IPS-18c (cell line): ENCODE measurements around the gene ARMC2.

Experiments used
- H3K4me3 ChIP-seq: 2 replicates; pipeline ENCODE4 v1.7.0; 2013; ENCODE audit warnings: low read depth, mild to moderate bottlenecking, low read length, moderate library complexity; ENCODE audit not compliant: insufficient read depth
- H3K9me3 ChIP-seq: one replicate; pipeline ENCODE4 v1.6.1; 2013; ENCODE audit warnings: mild to moderate bottlenecking, low read length, moderate library complexity; ENCODE audit not compliant: control insufficient read depth, insufficient read depth

ARMC2 gene

GRCh38 chr6:108983151-108983550, 134.9 kb downstream of the ARMC2 start:
- H3K9me3 ChIP-seq, result no peaks in the 10 kb centered on the region
- no peak overlapping the region for H3K4me3 ChIP-seq

DNA sequence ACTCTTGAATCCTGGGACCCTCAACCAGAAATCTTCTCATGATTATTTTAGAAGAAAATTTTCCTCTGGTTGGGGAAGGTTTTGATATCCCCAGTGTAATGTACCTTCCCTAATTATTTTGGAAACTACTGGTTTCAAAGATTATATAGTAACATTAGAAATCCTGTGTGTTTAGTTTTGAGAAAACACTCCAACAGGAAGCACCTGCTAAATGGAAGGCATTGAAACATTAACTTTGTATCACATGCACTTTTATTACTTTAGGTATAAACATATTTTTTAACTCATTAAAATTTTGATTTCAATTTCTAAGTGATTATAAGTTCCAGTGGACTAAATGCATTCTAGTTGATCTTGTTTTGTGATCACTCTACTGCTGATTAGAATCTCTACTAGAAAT, 137.1 kb downstream of the ARMC2 start:
- Histone ChIP-seq H3K9me3 (no peaks in the 10 kb centered on the region), H3K4me3 (no peak overlapping the region)

- Histone ChIP-seq H3K4me3 (no peak overlapping the region), H3K9me3 (no peaks in the 10 kb centered on the region)
Observed at GRCh38 chr6:108987156-108987555, 138.9 kb downstream of the ARMC2 start.

- H3K9me3 ChIP-seq, result no peaks in the 10 kb centered on the region
- no peak overlapping the region for H3K4me3 ChIP-seq
Observed at GRCh38 chr6:108988296-108988695, 140.1 kb downstream of the ARMC2 start.

DNA sequence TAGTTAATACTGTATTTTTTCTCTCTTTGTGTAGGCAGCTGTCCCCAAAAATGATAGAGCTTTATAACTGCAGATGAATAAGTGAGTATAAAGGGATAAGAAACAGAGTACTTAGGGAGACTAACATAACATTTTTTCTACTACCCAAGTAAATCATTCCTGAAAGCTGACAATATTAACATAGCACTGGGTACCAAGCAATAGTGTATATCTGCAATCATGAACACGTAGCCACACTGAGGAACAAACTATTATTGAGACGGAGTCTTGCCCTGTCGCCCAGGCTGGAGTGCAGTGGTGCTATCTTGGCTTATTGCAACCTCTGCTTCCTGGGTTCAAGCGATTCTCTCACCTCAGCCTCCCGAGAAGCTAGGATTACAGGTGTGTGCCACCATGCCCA, 140.5 kb downstream of the ARMC2 start:
- no peak overlapping the region for H3K4me3 ChIP-seq
- no peaks in the 10 kb centered on the region for H3K9me3 ChIP-seq

- no peaks in the 10 kb centered on the region for H3K9me3 ChIP-seq
Observed at GRCh38 chr6:108989700-108990099, 141.5 kb downstream of the ARMC2 start.

DNA sequence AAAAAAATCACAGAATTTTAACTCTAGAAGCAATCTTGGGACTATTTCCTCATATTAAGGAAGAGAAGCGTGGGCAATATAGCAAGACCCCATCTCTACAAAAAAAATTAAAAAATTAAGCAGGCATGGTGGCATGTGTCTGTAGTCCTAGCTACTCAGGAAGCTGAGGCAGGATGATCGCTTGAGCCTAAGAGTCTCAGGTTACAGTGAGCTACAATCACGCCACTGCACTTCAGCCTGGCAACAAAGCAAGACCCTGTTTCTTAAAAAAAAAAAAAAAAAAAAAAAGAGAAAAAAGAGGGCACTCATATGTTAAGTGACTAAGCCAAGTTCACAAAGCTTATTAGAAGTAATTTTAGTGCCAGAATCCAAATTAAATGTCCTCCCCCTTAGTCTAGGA, 145.7 kb downstream of the ARMC2 start:
- Histone ChIP-seq H3K9me3 (no peaks in the 10 kb centered on the region), H3K4me3 (no peak overlapping the region)

More at GRCh38 chr6:108989700-108990099, 141.5 kb downstream of the ARMC2 start:
- no peak overlapping the region for H3K4me3 ChIP-seq

- Histone ChIP-seq H3K4me3 (no peak overlapping the region), H3K9me3 (no peaks in the 10 kb centered on the region)
Observed at GRCh38 chr6:108995296-108995695, 147.1 kb downstream of the ARMC2 start.

- Histone ChIP-seq H3K9me3 (no peaks in the 10 kb centered on the region), H3K4me3 (no peak overlapping the region)
Observed at GRCh38 chr6:108996208-108996607, 148.0 kb downstream of the ARMC2 start.

DNA sequence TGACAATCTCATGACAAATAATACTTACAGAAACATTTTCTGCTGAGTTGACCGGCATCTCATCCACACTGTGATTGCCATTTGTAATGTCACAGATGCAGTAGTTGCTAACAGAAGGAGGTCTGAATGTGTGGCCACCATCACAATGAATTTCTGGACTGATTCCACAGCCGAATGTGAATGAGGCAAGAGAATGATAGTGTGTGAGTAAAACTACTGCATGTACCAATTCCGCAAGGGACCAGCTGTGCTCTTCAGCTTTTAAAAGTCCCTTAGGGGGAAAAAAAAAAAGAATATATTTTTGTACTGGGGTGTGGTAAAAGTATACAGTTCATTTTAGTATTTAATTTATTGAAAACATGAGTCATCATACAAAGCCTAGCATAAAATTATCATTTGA, 150.3 kb downstream of the ARMC2 start:
- no peak overlapping the region for H3K4me3 ChIP-seq
- H3K9me3 ChIP-seq, result no peaks in the 10 kb centered on the region

GRCh38 chr6:108999428-108999827, 151.2 kb downstream of the ARMC2 start:
- Histone ChIP-seq H3K4me3 (no peak overlapping the region), H3K9me3 (no peaks in the 10 kb centered on the region)

GRCh38 chr6:109000289-109000688, 152.1 kb downstream of the ARMC2 start:
- Histone ChIP-seq H3K9me3 (no peaks in the 10 kb centered on the region), H3K4me3 (no peak overlapping the region)

DNA sequence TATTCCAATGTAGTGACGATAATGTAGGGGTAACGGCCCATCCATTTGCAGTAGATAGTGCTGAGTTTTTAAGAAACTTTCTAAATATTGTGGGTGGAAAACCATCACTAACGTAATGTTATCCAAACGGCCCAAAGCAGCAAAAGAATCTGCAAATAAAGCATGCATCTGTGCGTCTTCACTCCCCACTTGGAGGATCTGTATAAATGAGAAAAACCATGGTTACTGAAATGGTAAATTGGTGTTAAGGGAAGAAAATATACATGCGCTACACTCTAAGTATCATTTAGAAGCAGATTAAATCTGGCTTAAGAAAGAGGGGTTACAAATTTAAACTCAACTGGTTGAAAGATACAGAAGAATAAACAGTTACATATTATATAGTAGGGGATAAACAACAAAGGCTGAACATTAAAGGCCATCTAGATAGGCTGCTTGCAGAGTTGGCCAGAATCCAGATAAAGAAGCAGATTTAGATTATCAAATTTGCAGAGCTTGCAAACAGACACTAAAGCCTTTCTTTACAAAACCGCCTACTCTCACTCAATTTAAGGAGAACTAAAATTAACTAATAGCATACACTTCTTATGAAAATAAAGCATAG, 153.2 kb downstream of the ARMC2 start:
- no peaks in the 10 kb centered on the region for H3K9me3 ChIP-seq
- H3K4me3 ChIP-seq, result no peak overlapping the region

GRCh38 chr6:109002051-109002697, 154.0 kb downstream of the ARMC2 start:
- Histone ChIP-seq H3K9me3 (no peaks in the 10 kb centered on the region), H3K4me3 (no peak overlapping the region)

- H3K9me3 ChIP-seq, result no peaks in the 10 kb centered on the region
- no peak overlapping the region for H3K4me3 ChIP-seq
Observed at GRCh38 chr6:109002882-109003281, 154.7 kb downstream of the ARMC2 start.

GRCh38 chr6:109006818-109007217, 158.6 kb downstream of the ARMC2 start:
- H3K9me3 ChIP-seq, result no peaks in the 10 kb centered on the region
- no peak overlapping the region for H3K4me3 ChIP-seq

- no peak overlapping the region for H3K4me3 ChIP-seq
Observed at GRCh38 chr6:109007521-109007920, 159.3 kb downstream of the ARMC2 start.

DNA sequence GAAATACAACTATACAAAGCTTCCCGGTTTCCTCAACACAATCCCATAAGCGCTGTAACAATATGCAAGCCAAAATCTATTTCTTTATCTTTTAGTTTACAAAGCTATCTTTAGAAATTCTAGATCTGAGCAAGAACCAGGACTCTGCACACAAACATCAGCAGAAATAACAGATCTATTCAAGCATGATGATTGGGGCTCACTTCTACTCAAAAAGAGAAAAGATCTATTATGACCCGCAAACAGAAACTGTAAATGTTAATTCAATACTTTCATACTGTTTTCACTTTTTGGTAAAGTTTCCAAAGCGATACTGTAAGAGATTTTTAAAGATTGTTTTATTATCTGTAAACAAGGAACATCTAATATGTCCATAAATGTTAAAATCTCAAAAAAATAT, 159.8 kb downstream of the ARMC2 start:
- no peak overlapping the region; the same call in 1 of the 2 replicates for H3K4me3 ChIP-seq
- no peaks in the 10 kb centered on the region for H3K9me3 ChIP-seq

More at GRCh38 chr6:109007521-109007920, 159.3 kb downstream of the ARMC2 start:
- H3K9me3 ChIP-seq, result no peaks in the 10 kb centered on the region
